ENCODE data around the gene JPH2.

DNA sequence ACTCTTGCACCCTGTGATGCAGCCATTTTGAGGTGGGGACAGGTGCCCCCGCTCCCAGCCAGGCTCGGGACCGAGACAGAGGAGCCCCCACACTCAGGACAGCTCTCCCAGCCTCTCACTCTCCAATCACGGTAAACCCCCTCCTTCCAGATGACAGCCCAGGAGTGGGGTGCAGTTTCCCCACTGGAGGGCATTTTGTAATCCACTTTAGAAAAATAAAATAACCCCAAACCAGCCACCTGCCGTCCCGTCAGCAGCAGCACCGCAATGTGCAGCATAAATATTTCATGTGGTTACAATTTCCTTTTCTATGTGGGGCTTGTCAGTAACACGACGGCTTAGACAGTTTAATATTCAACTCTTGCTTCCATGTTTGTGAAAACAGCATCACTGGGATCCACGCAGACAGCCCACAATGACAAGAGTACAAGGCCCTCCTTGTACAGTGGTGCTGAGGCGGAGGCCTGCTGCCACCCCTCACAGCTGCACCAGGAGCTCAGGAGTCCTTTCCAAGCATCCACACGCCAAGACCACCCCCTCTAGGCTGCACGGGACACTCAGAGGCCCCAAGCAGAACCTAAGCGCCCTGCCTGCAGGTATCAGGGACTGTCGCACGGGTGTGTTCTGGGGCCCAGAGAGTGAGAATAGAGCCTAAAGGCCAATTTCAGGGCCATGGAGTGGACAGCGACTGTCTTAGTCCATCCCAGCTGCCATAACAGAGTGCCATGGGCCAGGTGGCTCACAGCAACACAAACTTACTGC, 116.7 kb downstream of the JPH2 start:
- TF ChIP-seq, protein P1, sequence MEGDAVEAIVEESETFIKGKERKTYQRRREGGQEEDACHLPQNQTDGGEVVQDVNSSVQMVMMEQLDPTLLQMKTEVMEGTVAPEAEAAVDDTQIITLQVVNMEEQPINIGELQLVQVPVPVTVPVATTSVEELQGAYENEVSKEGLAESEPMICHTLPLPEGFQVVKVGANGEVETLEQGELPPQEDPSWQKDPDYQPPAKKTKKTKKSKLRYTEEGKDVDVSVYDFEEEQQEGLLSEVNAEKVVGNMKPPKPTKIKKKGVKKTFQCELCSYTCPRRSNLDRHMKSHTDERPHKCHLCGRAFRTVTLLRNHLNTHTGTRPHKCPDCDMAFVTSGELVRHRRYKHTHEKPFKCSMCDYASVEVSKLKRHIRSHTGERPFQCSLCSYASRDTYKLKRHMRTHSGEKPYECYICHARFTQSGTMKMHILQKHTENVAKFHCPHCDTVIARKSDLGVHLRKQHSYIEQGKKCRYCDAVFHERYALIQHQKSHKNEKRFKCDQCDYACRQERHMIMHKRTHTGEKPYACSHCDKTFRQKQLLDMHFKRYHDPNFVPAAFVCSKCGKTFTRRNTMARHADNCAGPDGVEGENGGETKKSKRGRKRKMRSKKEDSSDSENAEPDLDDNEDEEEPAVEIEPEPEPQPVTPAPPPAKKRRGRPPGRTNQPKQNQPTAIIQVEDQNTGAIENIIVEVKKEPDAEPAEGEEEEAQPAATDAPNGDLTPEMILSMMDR (conservative IDR thresholded peaks at IDR 0.05) = no peak
- no peak for TF ChIP-seq ZFX (IDR thresholded peaks at IDR 0.05)

All from C4-2B (cell line).